ENCODE measurements around the gene CEP135. TPM values are rescaled to one million over a fixed set of nuclear protein-coding genes. Genes with fewer than 3 reads are reported as not detected.

The CEP135 gene
- total and polyA plus RNA-seq, 3 donors from 2014 or later, result 5.2 to 28.4 (median 19.9) TPM

GRCh38 chr4:56051029-56051709, 102.4 kb downstream of the CEP135 start:
- Histone ChIP-seq H3K9me3 (no peaks in the 10 kb centered on the region), H3K4me3 (no peak overlapping the region), H3K4me1 (no peaks in the 10 kb centered on the region), H3K36me3 (ENCODE audit: low read depth, missing control alignments) (no peaks in the 10 kb centered on the region), H3K27me3 (no peaks in the 10 kb centered on the region), H3K27ac (no peak overlapping the region)
- no peak for TF ChIP-seq POLR2A (IDR thresholded peaks at IDR 0.05)
- TF ChIP-seq, protein P1, sequence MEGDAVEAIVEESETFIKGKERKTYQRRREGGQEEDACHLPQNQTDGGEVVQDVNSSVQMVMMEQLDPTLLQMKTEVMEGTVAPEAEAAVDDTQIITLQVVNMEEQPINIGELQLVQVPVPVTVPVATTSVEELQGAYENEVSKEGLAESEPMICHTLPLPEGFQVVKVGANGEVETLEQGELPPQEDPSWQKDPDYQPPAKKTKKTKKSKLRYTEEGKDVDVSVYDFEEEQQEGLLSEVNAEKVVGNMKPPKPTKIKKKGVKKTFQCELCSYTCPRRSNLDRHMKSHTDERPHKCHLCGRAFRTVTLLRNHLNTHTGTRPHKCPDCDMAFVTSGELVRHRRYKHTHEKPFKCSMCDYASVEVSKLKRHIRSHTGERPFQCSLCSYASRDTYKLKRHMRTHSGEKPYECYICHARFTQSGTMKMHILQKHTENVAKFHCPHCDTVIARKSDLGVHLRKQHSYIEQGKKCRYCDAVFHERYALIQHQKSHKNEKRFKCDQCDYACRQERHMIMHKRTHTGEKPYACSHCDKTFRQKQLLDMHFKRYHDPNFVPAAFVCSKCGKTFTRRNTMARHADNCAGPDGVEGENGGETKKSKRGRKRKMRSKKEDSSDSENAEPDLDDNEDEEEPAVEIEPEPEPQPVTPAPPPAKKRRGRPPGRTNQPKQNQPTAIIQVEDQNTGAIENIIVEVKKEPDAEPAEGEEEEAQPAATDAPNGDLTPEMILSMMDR (IDR thresholded peaks at IDR 0.05), result no peak
- DNase-seq, result no peak
- intact Hi-C loops (cut with DNase I; ENCODE audit: low total_unique reads), result no loop called here
- 79 to 85% methylated on average over 7 of the region's 7 CpGs for WGBS, 2 donors

GRCh38 chr4:56051710-56052075, 102.9 kb downstream of the CEP135 start:
- no peak for DNase-seq
- intact Hi-C loops (cut with DNase I; ENCODE audit: low total_unique reads), result no loop called here
- Histone ChIP-seq H3K9me3 (no peaks in the 10 kb centered on the region), H3K4me3 (no peak overlapping the region), H3K27me3 (no peaks in the 10 kb centered on the region), H3K4me1 (no peaks in the 10 kb centered on the region), H3K27ac (no peak overlapping the region), H3K36me3 (ENCODE audit: low read depth, missing control alignments) (no peaks in the 10 kb centered on the region)
- no peak for TF ChIP-seq POLR2A (IDR thresholded peaks at IDR 0.05)
- TF ChIP-seq, protein P1 (IDR thresholded peaks at IDR 0.05), result no peak
- 95 to 100% methylated on average over 1 of the region's 1 CpG for WGBS, 2 donors

- Histone ChIP-seq H3K9me3 (no peaks in the 10 kb centered on the region), H3K4me1 (no peaks in the 10 kb centered on the region), H3K27me3 (no peaks in the 10 kb centered on the region), H3K4me3 (no peak overlapping the region), H3K27ac (no peak overlapping the region), H3K36me3 (ENCODE audit: low read depth, missing control alignments) (no peaks in the 10 kb centered on the region)
- no peak for DNase-seq
- 86 to 91% methylated on average over 1 of the region's 1 CpG for WGBS, 2 donors
- intact Hi-C loops (cut with DNase I; ENCODE audit: low total_unique reads), result no loop called here
- TF ChIP-seq, protein P1 (IDR thresholded peaks at IDR 0.05), result no peak
- no peak for TF ChIP-seq POLR2A (IDR thresholded peaks at IDR 0.05)
These were observed 103.7 kb downstream of the CEP135 start for GRCh38 chr4:56052481-56052880.

DNA sequence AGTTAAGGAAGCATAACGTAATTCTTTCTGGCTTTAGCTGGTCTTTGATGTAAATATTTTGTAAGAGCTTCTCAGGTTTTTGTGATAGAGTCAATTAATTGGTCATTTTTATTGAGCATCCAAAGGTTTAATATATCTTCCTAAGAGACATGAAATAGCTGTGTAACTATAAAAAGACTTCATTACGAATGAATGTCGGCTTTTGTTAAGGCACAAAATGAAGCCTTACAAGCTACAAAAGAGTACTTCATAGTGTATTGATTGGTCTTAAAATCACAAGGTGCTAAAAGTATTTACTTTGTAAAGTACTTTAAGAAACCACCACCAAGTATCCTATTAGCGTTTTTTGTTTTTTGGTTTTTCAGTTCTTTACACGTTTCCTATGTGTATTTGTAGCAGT, 104.2 kb downstream of the CEP135 start:
- H3K4me3 ChIP-seq, result no peak overlapping the region
- H3K4me1 ChIP-seq, result no peaks in the 10 kb centered on the region
- H3K9me3 ChIP-seq, result no peaks in the 10 kb centered on the region
- DNase-seq, result no peak
- intact Hi-C loops (cut with DNase I; ENCODE audit: low total_unique reads), result no loop called here
- TF ChIP-seq, protein P1 (IDR thresholded peaks at IDR 0.05), result no peak
- TF ChIP-seq POLR2A (IDR thresholded peaks at IDR 0.05), result no peak
- no peak overlapping the region for H3K27ac ChIP-seq
- H3K27me3 ChIP-seq, result no peaks in the 10 kb centered on the region
- no peaks in the 10 kb centered on the region for H3K36me3 ChIP-seq (ENCODE audit: low read depth, missing control alignments)
- WGBS, 2 donors, result 91% methylated on average over 5 of the region's 5 CpGs
